Ishikawa (cell line): ENCODE results near the gene TMC2.

Source experiments
- CEBPB ChIP-seq: IDR thresholded peaks from 2 replicates; pipeline ENCODE4 v1.6.1; 2012
- CREB1 ChIP-seq: IDR thresholded peaks from 2 replicates; pipeline ENCODE4 v1.6.1; 2012; ENCODE audit warnings: low read depth
- EGR1 ChIP-seq: IDR thresholded peaks from 2 replicates; pipeline ENCODE4 v1.6.1; 2012
- EP300 ChIP-seq: IDR thresholded peaks from 2 replicates; pipeline ENCODE4 v1.6.1; 2012; ENCODE audit warnings: borderline replicate concordance
- FOXM1 ChIP-seq: IDR thresholded peaks from 2 replicates; pipeline ENCODE4 v1.6.1; 2012; ENCODE audit warnings: low read depth, borderline replicate concordance
- NFIC ChIP-seq: IDR thresholded peaks from 2 replicates; pipeline ENCODE4 v1.6.1; 2012
- RAD21 ChIP-seq: IDR thresholded peaks from 2 replicates; pipeline ENCODE4 v1.6.1; 2012; ENCODE audit warnings: low read depth
- REST ChIP-seq: IDR thresholded peaks from 2 replicates; pipeline ENCODE4 v1.6.1; 2012; ENCODE audit warnings: low read depth, mild to moderate bottlenecking
- TAF1 ChIP-seq: IDR thresholded peaks from 2 replicates; pipeline ENCODE4 v1.6.1; 2012; ENCODE audit warnings: low read depth, mild to moderate bottlenecking
- TCF12 ChIP-seq: IDR thresholded peaks from 2 replicates; pipeline ENCODE4 v1.6.1; 2012; ENCODE audit warnings: low read depth
- TEAD4 ChIP-seq: IDR thresholded peaks from 2 replicates; pipeline ENCODE4 v1.6.1; 2012
- YY1 ChIP-seq: IDR thresholded peaks from 2 replicates; pipeline ENCODE4 v1.6.1; 2012; ENCODE audit warnings: low read depth
- ZBTB7A ChIP-seq: IDR thresholded peaks from 2 replicates; pipeline ENCODE4 v1.6.1; 2012; ENCODE audit warnings: low read depth
- TF ChIP-seq, protein P1 (sequence below): IDR thresholded peaks from 2 replicates; pipeline ENCODE4 v1.6.1; 2012
- TF ChIP-seq, protein P2 (sequence below): IDR thresholded peaks from 2 replicates; pipeline ENCODE4 v1.6.1; 2012

Gene TMC2

GRCh38 chr20:2612073-2612472, 75.7 kb downstream of the TMC2 start:
- TF ChIP-seq, protein P1, sequence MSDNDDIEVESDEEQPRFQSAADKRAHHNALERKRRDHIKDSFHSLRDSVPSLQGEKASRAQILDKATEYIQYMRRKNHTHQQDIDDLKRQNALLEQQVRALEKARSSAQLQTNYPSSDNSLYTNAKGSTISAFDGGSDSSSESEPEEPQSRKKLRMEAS, result no peak
- no peak for TF ChIP-seq EP300

GRCh38 chr20:2616634-2617033, 80.3 kb downstream of the TMC2 start:
- TF ChIP-seq ZBTB7A (no peak), CREB1 (no peak), TCF12 (no peak), EGR1 (no peak), REST (no peak), TAF1 (no peak), FOXM1 (no peak), NFIC (no peak), TEAD4 (no peak), RAD21 (no peak), YY1 (no peak), CEBPB (no peak), EP300 (no peak)
- TF ChIP-seq, protein P2, sequence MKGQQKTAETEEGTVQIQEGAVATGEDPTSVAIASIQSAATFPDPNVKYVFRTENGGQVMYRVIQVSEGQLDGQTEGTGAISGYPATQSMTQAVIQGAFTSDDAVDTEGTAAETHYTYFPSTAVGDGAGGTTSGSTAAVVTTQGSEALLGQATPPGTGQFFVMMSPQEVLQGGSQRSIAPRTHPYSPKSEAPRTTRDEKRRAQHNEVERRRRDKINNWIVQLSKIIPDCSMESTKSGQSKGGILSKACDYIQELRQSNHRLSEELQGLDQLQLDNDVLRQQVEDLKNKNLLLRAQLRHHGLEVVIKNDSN, result no peak
- TF ChIP-seq, protein P1, result no peak

GRCh38 chr20:2617099-2617714, 80.8 kb downstream of the TMC2 start:
- no peak for TF ChIP-seq TCF12

GRCh38 chr20:2618815-2619214, 82.4 kb downstream of the TMC2 start:
- TF ChIP-seq, protein P1, result no peak
- TF ChIP-seq EGR1 (no peak), CREB1 (no peak), TEAD4 (no peak)

DNA sequence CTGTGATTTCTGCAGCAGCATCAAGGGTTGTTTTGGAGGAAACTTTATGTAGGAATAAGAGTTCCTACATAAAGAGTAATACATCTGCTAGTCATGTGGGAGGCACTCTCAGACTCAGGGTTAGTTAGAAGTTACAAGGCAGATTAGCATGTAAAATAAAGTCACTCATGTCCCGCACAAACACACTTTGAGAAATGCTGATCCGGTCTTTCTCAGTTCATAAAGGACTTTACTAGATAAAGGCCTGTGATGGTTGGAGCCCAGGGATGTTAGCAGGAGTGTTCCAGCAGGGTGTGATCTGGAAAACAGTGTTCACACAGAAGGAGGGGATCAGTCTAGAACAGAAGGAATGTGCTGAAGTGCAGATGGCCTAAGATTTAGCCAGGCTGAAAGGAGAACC, 83.0 kb downstream of the TMC2 start:
- TF ChIP-seq EP300 (no peak), REST (no peak), FOXM1 (no peak), ZBTB7A (no peak), EGR1 (no peak), TCF12 (no peak), CEBPB (no peak), TEAD4 (no peak), CREB1 (no peak), NFIC (no peak), YY1 (no peak), TAF1 (no peak), RAD21 (no peak)
- TF ChIP-seq, protein P2, result no peak
- TF ChIP-seq, protein P1, result no peak

GRCh38 chr20:2619961-2620595, 83.7 kb downstream of the TMC2 start:
- no peak for TF ChIP-seq NFIC
- no peak for TF ChIP-seq YY1
- TF ChIP-seq RAD21, result no peak
- TF ChIP-seq TCF12, result no peak
- TF ChIP-seq FOXM1, result no peak
- no peak for TF ChIP-seq TAF1
- TF ChIP-seq TEAD4, result no peak
- TF ChIP-seq ZBTB7A, result no peak
- no peak for TF ChIP-seq EP300
- TF ChIP-seq CEBPB, result no peak
- TF ChIP-seq REST, result no peak
- TF ChIP-seq EGR1, result no peak
- TF ChIP-seq, protein P1, result no peak
- TF ChIP-seq CREB1, result no peak
- TF ChIP-seq, protein P2, result no peak
